GM23338 (cell line): ENCODE data around the gene VASN.

Experiments
- CREB1 ChIP-seq: fragments of 250-450 bp; sonication (Bioruptor Pico); IDR thresholded peaks from 2 replicates; pipeline ENCODE4 v1.5.0; 2020; ENCODE audit warnings: low read depth, mild to moderate bottlenecking, moderate library complexity
- CTCF ChIP-seq, 2 experiments: fragments of 200-600 bp in 1 of 2; sonication (generic) in 1 of 2; conservative IDR thresholded peaks; 2 replicates each; pipeline versions ENCODE4 v1.5.1 to v1.6.1; 2016 to 2017; ENCODE audit warnings: antibody characterized with exemption in 2 of 2, low read depth in 2 of 2, mild to moderate bottlenecking in 2 of 2, moderate library complexity in 1 of 2
- ETS1 ChIP-seq: IDR thresholded peaks from 2 replicates; pipeline ENCODE4 v1.6.1; 2016; ENCODE audit warnings: antibody characterized with exemption
- EZH2 ChIP-seq: fragments of 200-600 bp; sonication (generic); IDR thresholded peaks from one replicate; pipeline ENCODE4 v1.8.0; 2017; ENCODE audit warnings: antibody characterized with exemption, mild to moderate bottlenecking, low read depth; ENCODE audit not compliant: unreplicated experiment
- EZH2phosphoT487 ChIP-seq: fragments of 200-600 bp; sonication (generic); IDR thresholded peaks from one replicate; pipeline ENCODE4 v1.8.1; 2018; ENCODE audit warnings: antibody characterized with exemption; ENCODE audit not compliant: unreplicated experiment
- JUNB ChIP-seq: IDR thresholded peaks from one replicate; pipeline ENCODE4 v1.6.1; 2016; ENCODE audit warnings: antibody characterized with exemption; ENCODE audit not compliant: unreplicated experiment
- NANOG ChIP-seq: IDR thresholded peaks from 2 replicates; pipeline ENCODE4 v1.6.1; 2016; ENCODE audit warnings: antibody characterized with exemption, borderline replicate concordance
- POLR2AphosphoS5 ChIP-seq: IDR thresholded peaks from 2 replicates; pipeline ENCODE4 v1.6.1; 2016; ENCODE audit warnings: antibody characterized with exemption, low read depth
- REST ChIP-seq: IDR thresholded peaks from one replicate; pipeline ENCODE4 v1.6.1; 2018; ENCODE audit warnings: antibody characterized with exemption; ENCODE audit not compliant: unreplicated experiment
- STAT1 ChIP-seq: IDR thresholded peaks from one replicate; pipeline ENCODE4 v1.6.1; 2016; ENCODE audit warnings: antibody characterized with exemption; ENCODE audit not compliant: unreplicated experiment
- ZNF331 ChIP-seq: fragments of 250-450 bp; sonication (Bioruptor Pico); IDR thresholded peaks from 2 replicates; pipeline ENCODE4 v1.5.0; 2020; ENCODE audit warnings: low read depth, mild to moderate bottlenecking, moderate library complexity
- ZNF462 ChIP-seq: fragments of 250-450 bp; sonication (Bioruptor Pico); IDR thresholded peaks from 2 replicates; pipeline ENCODE4 v1.5.0; 2020; ENCODE audit warnings: mild to moderate bottlenecking, moderate library complexity

- TF ChIP-seq REST (no peak), EZH2 (no peak), POLR2AphosphoS5 (no peak; the same call in 1 of the 2 replicates), CTCF (conservative IDR thresholded peaks at IDR 0.05; ENCODE audit: low read depth in 2 of 2) (no peak), EZH2phosphoT487 (no peak), CREB1 (CRISPR knock-in tag) (no peak), STAT1 (no peak), JUNB (no peak), NANOG (no peak), ZNF462 (CRISPR knock-in tag) (no peak), ZNF331 (CRISPR knock-in tag) (no peak), ETS1 (no peak)
Measured at GRCh38 chr16:4378161-4378666, 6.6 kb downstream of the VASN start.
